Testis (tissue), 2 donors: Measurements from ENCODE around the gene ERBB4.

ENCODE experiments used
- CTCF ChIP-seq, 3 experiments: fragments of 450-650 bp in 2 of 3; fragments of 200-600 bp in 1 of 3; sonication (generic) in 1 of 3; IDR thresholded peaks; one replicate each; pipeline ENCODE4 v1.5.1; 2016 to 2019; ENCODE audit warnings: antibody characterized with exemption in 3 of 3, mild to moderate bottlenecking in 2 of 3, moderate library complexity in 1 of 3
- POLR2A ChIP-seq: fragments of 450-650 bp; IDR thresholded peaks from one replicate; pipeline ENCODE4 v1.6.1; 2017; ENCODE audit warnings: antibody characterized with exemption, mild to moderate bottlenecking, moderate library complexity

GRCh38 chr2:212274215-212274614 is 264.4 kb downstream of the ERBB4 start:
- TF ChIP-seq CTCF (IDR thresholded peaks at IDR 0.05): no peak
- no peak for TF ChIP-seq POLR2A
